GM18861 (cell line): ENCODE measurements around the gene LRRC3B.
A peak's percentile ranks its signal among the peaks of the same experiment; 100 is the strongest.

Experiments used
- ATAC-seq: cut with Tn5 transposase; IDR thresholded peaks from one replicate; pipeline ENCODE4 v1.9.1; 2021; ENCODE audit not compliant: unreplicated experiment

The LRRC3B gene

DNA sequence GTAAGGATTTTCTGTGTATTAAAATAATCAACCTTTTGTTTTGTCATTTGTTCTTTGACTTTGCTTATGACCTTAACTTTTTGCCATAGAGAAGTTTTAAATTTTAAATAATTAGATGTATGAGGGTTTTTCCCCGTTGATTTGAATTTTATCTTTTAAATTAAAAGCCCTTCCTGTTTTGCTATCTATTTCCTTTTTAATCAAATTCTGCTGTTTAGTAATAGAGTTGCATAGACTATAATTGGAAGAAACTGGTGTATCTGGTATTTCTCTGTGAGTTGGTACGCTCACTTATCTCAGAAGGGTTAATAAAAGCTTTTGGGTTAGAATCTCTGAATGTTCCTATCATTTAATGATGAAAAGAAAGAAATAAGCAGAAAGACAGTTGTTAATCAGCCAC is 82.2 kb downstream of the LRRC3B start:
- no peak for ATAC-seq

DNA sequence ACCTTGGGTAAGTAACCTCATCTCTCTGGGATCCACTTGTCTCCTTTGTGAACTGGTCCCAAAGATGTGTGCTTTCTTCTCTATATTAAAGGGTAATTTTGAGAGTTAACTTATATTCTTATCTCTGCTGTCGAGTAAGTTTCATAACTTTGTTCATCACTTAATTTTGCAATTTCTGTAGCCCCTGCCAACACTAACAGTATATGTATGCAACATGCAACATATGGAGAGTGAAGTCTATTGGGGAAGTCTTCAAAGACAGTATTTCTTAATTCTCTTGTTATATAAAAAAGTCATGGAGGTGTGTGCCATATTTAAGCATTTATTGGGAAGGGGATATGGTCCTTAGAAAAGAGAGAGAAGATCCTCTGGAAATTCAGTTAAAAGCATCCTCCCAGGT is 85.9 kb downstream of the LRRC3B start:
- ATAC-seq: no peak

DNA sequence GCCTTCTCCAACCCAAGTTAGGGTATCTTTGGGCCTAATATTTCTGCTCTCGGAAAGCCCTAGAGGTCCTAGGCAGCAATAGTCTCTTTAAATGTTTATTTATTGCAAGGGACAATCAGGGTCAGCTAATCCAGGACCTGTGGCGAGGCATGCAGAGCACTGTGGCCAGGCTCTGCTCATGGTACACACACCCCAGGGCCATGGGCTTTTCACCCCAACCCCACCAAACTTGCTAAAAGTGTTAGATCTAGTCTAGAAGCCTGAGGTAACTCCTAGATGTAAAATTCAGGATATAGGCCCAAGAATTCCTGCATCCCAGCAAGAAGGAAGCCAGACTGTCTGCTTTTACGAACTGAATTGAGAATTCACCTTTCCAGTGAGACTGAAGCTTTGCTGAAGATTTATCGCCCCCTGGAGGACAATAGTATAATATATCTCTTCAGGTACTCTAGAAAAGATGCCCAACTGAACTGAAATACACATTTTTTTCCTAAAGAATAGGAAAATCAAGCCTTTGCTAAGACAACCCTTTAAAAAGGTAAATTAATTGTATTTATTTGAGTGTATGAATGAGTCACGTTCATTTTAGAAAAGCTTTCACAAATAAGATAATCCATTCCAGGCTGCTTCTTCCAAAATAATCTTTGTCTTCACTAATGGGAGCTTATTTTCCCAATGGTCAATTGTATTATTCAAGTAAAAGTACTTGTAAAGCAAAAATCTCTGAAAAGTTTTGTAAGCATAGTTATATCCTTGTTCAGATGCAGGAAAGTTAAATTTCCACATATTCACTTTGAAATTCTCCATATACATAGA is 89.8 kb downstream of the LRRC3B start:
- ATAC-seq: peak; percentile 71

DNA sequence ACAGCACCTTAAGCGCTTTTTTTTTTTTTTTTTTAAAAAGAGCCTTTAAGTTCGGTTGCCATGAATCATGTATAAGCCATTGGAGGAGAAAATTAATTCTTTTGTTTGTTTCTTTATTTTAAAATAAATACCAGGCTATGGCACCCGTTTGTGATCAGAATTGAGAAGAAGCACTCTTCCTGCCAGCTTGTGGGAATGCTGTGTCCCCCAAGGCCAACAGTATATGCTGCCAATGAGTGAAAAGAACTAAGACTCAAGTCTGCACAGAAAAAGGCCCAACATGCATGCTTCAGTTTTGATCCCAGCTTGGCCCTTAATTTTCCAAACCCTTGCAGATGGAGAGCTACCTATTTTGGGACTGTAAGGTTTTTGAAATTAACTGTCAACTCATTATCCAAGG is 90.5 kb downstream of the LRRC3B start:
- ATAC-seq: no peak

DNA sequence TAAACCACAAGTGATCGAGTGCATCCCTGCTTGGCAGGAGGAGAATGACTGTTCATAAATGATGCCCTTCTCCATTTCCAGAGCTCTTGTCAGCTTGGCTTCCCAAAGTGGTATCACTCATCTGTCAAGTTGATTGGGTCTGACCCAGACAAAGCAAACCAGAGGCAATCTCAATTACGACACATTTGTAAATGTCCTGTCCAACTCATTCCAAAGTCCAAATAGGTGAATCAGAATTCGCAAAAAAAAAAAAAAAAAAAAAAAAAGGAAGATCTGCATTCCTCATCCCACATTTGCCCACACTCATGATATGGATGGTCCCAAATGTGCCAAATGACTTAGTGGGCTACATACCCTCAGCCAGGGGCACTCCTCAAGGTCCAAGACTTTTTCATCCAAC is 91.9 kb downstream of the LRRC3B start:
- no peak for ATAC-seq

DNA sequence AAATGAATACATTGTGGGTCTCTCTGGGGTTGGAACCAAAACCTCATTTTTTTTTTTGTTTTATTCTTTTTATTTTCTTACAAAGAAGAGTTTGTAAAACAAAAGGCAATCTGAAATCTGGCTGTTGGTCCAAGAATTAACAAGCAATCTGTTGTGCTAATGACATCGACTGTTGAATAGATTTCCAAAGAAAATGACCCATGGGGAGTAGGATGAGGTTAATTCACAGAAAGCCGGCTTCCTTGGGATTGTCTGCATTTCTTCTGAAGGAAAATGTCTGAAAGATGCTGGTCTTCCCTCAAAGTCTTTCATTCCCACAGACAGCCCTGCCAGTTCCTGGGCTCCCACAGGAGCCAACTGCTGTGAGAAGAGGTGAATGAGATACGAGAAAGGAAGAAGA is 92.9 kb downstream of the LRRC3B start:
- no peak for ATAC-seq

DNA sequence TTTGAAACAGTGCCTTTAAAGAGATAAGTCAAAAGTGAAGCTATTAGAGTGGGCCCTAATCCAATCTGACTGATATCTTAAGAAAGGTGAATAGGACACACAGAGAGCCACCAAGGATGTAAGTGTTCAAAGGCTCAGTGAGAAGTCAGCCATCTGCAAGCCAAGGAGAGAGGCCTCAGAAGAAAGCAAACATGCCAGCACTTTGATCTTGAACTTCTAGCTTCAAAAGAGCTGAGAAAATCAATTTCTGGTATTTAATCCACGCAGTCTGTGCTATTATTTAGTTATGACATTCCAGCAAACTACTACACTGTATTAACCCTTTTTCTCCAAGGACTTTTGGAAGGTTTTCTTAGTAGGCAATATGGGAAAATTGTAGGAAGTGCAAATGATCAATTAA is 95.7 kb downstream of the LRRC3B start:
- no peak for ATAC-seq

DNA sequence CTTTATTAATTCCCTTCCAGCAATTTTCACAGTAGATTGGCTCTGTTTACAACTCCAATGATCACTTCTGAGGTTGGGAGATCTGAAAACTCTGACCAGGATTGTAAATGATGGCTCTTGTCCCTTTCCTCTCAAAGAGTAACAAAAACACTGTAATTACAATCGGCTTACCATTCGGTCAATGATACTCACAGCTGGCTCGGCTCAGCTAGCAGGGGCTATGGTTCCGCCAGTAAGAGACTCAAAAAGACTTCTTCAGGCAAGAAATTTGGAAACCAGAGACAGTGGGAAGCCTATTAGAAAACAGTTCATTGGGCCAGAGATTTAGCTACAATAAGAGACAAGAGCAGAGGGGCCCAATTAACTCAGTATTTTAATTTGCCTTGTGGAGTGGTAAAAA is 96.6 kb downstream of the LRRC3B start:
- no peak for ATAC-seq

DNA sequence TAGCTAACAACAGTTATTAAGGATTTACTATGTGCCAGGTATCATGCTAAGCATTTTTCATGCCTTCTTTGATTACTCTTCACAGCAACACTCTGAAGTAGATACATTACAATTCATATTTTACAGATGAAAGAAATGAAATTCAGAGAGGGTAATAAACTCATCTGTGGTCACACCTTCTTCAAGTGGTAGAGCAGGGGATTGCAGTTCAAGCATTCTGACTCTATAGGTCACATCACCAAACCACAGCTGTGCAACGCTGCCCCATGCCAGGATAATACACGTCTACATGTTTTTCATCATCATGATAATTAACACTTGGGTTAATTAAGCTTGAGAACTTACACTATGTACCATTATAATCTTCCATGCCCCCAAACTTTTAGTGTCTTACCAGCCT is 98.5 kb downstream of the LRRC3B start:
- no peak for ATAC-seq

DNA sequence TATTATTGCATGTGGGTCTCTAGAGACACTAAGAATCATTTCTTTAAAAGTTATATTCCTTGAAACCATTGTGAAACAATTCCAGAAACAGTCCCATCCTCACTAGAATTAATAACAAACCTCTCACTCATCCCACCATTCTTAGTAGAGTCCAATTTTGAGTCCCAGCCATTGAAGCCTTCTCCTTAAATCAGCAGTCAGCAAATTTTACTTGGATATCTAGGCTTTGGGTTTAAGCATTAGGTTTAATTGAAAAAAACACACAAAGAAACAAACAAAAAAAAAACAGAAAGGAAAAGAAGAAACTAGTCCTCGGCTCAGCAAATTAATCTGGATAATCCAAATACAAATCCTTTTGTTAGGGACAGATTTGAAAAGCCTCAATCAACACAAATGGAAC is 109.3 kb downstream of the LRRC3B start:
- no peak for ATAC-seq

DNA sequence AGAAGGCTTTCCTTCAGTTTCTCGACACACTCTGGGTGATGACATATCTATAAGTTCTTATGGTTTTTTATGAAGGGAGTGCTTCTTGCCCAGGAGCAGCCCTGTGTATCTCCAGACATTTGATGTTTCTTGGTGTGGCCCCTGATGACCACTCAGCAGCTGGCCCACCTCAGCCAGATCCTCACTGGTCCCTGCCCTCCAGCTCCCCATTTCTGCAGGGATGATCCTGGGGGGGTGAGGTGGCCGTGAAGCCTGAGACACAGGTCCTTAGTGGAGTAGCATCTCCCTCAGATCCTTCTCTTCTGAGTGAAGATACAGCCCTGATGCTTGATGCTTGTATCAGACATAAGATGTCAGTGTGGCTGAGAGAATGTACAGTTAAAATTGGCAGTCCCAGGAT is 127.7 kb downstream of the LRRC3B start:
- ATAC-seq: no peak

DNA sequence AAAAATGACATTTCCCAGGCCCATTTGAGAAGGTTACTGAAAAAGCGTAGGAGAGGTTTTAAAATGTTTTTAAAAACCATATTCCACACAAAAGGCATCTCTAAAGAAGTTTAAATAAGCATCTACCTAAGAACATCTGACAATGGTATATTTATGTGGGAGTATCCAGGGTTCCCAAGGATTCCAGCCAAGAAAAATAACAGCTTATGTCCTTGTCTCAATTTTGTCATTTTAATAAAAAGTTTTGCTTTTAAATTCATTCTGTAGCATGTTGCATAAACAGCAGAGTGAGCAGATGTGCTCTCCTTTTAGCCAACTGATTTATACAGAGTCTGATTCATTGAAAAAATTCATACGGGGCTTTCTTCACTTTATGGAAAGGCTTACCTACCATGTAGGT is 129.9 kb downstream of the LRRC3B start:
- no peak for ATAC-seq

DNA sequence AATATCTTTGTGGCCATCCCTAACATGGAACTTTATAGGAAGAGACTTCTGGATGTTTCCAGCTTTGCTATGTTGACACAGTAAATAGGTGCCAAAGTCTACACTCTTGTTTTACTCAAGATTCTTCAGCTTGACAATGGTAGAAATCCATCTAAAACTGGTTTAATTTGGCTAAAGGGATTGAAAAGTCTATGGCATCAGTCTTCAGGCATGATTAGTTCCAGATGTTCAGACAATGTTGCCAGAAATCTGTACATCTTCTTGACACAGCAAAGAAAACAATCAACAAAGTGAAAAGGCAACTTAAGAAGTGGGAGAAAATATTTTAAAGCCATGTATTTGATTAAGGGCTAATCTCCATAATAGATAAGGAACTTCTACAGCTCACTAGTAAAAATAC is 130.5 kb downstream of the LRRC3B start:
- no peak for ATAC-seq

DNA sequence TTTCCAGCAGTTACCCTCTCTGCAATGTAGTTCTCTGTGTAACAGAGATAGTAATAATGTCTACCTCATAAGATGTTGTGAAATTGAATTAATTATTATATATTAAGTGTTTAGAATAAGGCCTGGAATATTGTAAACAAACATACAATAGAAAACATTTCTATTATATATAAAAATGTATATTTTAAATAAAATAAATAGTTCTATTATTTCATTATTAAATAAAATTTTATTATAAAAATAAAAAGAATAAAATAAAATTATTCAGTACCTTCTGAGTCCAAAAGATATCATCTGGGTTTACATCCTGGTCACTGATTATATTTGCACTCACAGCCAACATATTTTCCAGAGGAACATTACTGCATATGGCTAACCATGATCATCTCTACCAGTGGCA is 135.4 kb downstream of the LRRC3B start:
- no peak for ATAC-seq
